ENCODE data around the gene IRF2BPL.

- TF ChIP-seq, protein P1, sequence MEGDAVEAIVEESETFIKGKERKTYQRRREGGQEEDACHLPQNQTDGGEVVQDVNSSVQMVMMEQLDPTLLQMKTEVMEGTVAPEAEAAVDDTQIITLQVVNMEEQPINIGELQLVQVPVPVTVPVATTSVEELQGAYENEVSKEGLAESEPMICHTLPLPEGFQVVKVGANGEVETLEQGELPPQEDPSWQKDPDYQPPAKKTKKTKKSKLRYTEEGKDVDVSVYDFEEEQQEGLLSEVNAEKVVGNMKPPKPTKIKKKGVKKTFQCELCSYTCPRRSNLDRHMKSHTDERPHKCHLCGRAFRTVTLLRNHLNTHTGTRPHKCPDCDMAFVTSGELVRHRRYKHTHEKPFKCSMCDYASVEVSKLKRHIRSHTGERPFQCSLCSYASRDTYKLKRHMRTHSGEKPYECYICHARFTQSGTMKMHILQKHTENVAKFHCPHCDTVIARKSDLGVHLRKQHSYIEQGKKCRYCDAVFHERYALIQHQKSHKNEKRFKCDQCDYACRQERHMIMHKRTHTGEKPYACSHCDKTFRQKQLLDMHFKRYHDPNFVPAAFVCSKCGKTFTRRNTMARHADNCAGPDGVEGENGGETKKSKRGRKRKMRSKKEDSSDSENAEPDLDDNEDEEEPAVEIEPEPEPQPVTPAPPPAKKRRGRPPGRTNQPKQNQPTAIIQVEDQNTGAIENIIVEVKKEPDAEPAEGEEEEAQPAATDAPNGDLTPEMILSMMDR (conservative IDR thresholded peaks at IDR 0.05), result no peak
- TF ChIP-seq ZFX (IDR thresholded peaks at IDR 0.05), result no peak
Observed at GRCh38 chr14:76990084-76990483, 38.4 kb downstream of the IRF2BPL start.

Data from C4-2B (cell line).